Skeletal muscle tissue (tissue), 4 donors: ENCODE results near the gene NDUFA9. TPM values are rescaled to one million over a fixed set of nuclear protein-coding genes. Genes with fewer than 3 reads are reported as not detected.

Experiments
- H3K27ac ChIP-seq: one replicate; pipeline ENCODE4 v1.7.0; 2013; ENCODE audit warnings: mild to moderate bottlenecking, low read depth, low read length, inconsistent platforms
- H3K27me3 ChIP-seq, 3 donors: one replicate each; pipeline ENCODE4 v1.7.0; 2013; ENCODE audit warnings: low read length in 3 of 3; ENCODE audit not compliant: control insufficient read depth in 3 of 3, insufficient read depth in 3 of 3
- H3K36me3 ChIP-seq, 3 donors: one replicate each; pipeline ENCODE4 v1.7.0; 2013; ENCODE audit warnings: low read length in 3 of 3; ENCODE audit not compliant: control insufficient read depth in 3 of 3, insufficient read depth in 3 of 3
- H3K4me1 ChIP-seq, 3 donors: one replicate each; pipeline ENCODE4 v1.7.0; 2013; ENCODE audit warnings: low read length in 3 of 3, mild to moderate bottlenecking in 3 of 3; ENCODE audit not compliant: control insufficient read depth in 3 of 3, insufficient read depth in 3 of 3
- H3K4me3 ChIP-seq, 3 donors: one replicate each; pipeline ENCODE4 v1.7.0; 2013; ENCODE audit warnings: low read length in 3 of 3
- H3K9ac ChIP-seq, 3 donors: one replicate each; pipeline ENCODE4 v1.7.0; 2013; ENCODE audit warnings: low read length in 3 of 3, mild to moderate bottlenecking in 3 of 3, moderate library complexity in 2 of 3, low read depth in 1 of 3
- H3K9me3 ChIP-seq, 3 donors: one replicate each; pipeline ENCODE4 v1.7.0; 2013; ENCODE audit warnings: low read length in 3 of 3; ENCODE audit not compliant: control insufficient read depth in 3 of 3
- total RNA-seq: library from RNA; depleted of rRNA; stranded (reverse); fragments of >200 nt; gene quantifications from one replicate; pipeline ENCODE4 v1.2.3, GENCODE V29; 2014
- donor health status: Osteomylitis.

Gene NDUFA9
- total RNA-seq, 1 donor from 2014 or later, result 38.6 TPM

GRCh38 chr12:4679711-4680110 lies 30.8 kb downstream of the NDUFA9 start:
- H3K4me1 ChIP-seq, result no peaks in the 10 kb centered on the region
- no peaks in the 10 kb centered on the region for H3K9me3 ChIP-seq
- H3K27ac ChIP-seq, result no peak overlapping the region
- H3K36me3 ChIP-seq, result peaks cover 17 to 30% (median 29%) of the 10 kb centered on the region in 3 donors
- H3K4me3 ChIP-seq, result no peak overlapping the region
- no peak overlapping the region for H3K9ac ChIP-seq
- H3K27me3 ChIP-seq, result no peaks in the 10 kb centered on the region

- no peaks in the 10 kb centered on the region for H3K9me3 ChIP-seq
- no peaks in the 10 kb centered on the region for H3K4me1 ChIP-seq
- H3K9ac ChIP-seq, result no peak overlapping the region
- H3K4me3 ChIP-seq, result no peak overlapping the region
- H3K27me3 ChIP-seq, result no peaks in the 10 kb centered on the region
- H3K36me3 ChIP-seq, result peaks cover 29 to 49% (median 48%) of the 10 kb centered on the region in 3 donors
- H3K27ac ChIP-seq, result no peak overlapping the region
Observed at GRCh38 chr12:4681732-4682131, 32.8 kb downstream of the NDUFA9 start.

- Histone ChIP-seq H3K27me3 (no peaks in the 10 kb centered on the region), H3K36me3 (peaks cover 40 to 73% (median 68%) of the 10 kb centered on the region in 3 donors), H3K4me3 (no peak overlapping the region), H3K9me3 (no peaks in the 10 kb centered on the region), H3K9ac (no peak overlapping the region), H3K4me1 (no peaks in the 10 kb centered on the region), H3K27ac (no peak overlapping the region)
Observed at GRCh38 chr12:4685317-4685716, 36.4 kb downstream of the NDUFA9 start.

- no peak overlapping the region for H3K4me3 ChIP-seq
- no peaks in the 10 kb centered on the region for H3K27me3 ChIP-seq
- peaks cover 15 to 37% (median 28%) of the 10 kb centered on the region in 3 donors for H3K36me3 ChIP-seq
- H3K4me1 ChIP-seq, result no peaks in the 10 kb centered on the region
- H3K9ac ChIP-seq, result no peak overlapping the region
- H3K27ac ChIP-seq, result no peak overlapping the region
- no peaks in the 10 kb centered on the region for H3K9me3 ChIP-seq
Observed at GRCh38 chr12:4690760-4691159, 41.8 kb downstream of the NDUFA9 start.

Other genes starting within 250 kb of the NDUFA9 start
- 16.2 TPM for gene FGF6, start 203.3 kb upstream of the NDUFA9 start, total RNA-seq
- 4.2 TPM for gene RAD51AP1, start 110.2 kb upstream of the NDUFA9 start, total RNA-seq
- gene DYRK4, start 86.9 kb upstream of the NDUFA9 start, total RNA-seq, result 13.6 TPM
- gene AKAP3, start 63 bp upstream of the NDUFA9 start, total RNA-seq, result 1.0 TPM
- gene GALNT8, start 71.3 kb downstream of the NDUFA9 start, total RNA-seq, result 5.2 TPM